ENCODE data around the gene OR2B6. TPM values are rescaled to one million over a fixed set of nuclear protein-coding genes. Genes with fewer than 3 reads are reported as not detected.

OR2B6 gene
- total RNA-seq (not detected), polyA plus RNA-seq (not detected)
- long read RNA-seq, donor 1 = 0 reads
- long read RNA-seq, donor 2 = 0 reads
- long read RNA-seq, donor 3 = 0 reads

DNA sequence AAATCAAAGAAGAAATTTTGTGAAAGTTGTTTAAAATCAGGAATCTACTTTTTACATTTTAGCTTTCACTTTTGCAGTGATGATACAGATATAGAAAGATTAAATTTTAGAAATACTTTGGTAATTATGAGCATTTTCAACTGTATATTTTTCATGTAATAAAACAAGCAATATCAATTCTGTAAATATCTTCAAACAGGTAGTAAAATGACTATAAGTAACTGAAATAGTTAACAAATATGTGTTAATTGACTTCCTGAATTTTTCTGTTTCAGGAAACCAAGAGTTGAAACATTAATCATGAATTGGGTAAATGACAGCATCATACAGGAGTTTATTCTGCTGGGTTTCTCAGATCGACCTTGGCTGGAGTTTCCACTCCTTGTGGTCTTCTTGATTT is at the start of gene OR2B6:
TSS of gene OR2B6 (plus strand) at position 301 of the 400 bp plus-strand sequence. CDS start at position 301, 0 bp downstream.
- DNase-seq = no peak
- TF ChIP-seq, protein P1, sequence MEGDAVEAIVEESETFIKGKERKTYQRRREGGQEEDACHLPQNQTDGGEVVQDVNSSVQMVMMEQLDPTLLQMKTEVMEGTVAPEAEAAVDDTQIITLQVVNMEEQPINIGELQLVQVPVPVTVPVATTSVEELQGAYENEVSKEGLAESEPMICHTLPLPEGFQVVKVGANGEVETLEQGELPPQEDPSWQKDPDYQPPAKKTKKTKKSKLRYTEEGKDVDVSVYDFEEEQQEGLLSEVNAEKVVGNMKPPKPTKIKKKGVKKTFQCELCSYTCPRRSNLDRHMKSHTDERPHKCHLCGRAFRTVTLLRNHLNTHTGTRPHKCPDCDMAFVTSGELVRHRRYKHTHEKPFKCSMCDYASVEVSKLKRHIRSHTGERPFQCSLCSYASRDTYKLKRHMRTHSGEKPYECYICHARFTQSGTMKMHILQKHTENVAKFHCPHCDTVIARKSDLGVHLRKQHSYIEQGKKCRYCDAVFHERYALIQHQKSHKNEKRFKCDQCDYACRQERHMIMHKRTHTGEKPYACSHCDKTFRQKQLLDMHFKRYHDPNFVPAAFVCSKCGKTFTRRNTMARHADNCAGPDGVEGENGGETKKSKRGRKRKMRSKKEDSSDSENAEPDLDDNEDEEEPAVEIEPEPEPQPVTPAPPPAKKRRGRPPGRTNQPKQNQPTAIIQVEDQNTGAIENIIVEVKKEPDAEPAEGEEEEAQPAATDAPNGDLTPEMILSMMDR (IDR thresholded peaks at IDR 0.05) = no peak
- H3K4me1 ChIP-seq = no peaks in the 10 kb centered on the region
- peaks cover 0 to 49% (median 33%) of the 10 kb centered on the region in 7 donors for H3K27me3 ChIP-seq
- ATAC-seq = no peak
- H3K9me3 ChIP-seq = no peaks in the 10 kb centered on the region
- H3K36me3 ChIP-seq = no peaks in the 10 kb centered on the region
- H3K4me3 ChIP-seq = no peak within 1 kb of the TSS
- intact Hi-C loops (cut with DNase I) = no loop called here
- WGBS, 2 donors = 60 to 69% methylated on average over 1 of the region's 1 CpG
- H3K27ac ChIP-seq = no peak within 1 kb of the TSS

DNA sequence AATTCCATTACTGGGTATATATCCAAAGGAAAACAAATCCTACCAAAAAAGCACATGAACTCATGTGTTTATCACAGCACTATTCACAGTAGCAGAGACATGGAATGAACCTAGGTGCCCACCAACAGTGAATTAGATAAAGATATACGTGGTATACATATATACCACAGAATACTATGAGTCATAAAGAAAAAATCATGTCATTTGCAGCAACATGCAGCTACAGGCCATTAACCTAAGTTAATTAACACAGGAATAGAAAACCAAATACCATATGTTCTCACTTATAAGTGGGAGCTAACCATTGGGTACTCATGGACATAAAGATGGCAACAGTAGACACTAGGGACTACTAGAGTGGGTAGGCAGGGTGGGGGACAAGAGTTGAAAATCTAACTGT is 49.0 kb upstream of the OR2B6 start:
- Histone ChIP-seq H3K4me1 (peaks cover 0 to 6% (median 0%) of the 10 kb centered on the region in 9 donors), H3K4me3 (no peak overlapping the region), H3K27me3 (peaks cover 0 to 10% (median 0%) of the 10 kb centered on the region in 7 donors), H3K9me3 (no peaks in the 10 kb centered on the region), H3K36me3 (no peaks in the 10 kb centered on the region), H3K27ac (no peak overlapping the region)
- ATAC-seq (no peak), DNase-seq (no peak)
- 65 to 74% methylated on average over 1 of the region's 1 CpG for WGBS, 2 donors
- intact Hi-C loops (cut with DNase I) = loop anchor here in 3 of 10 donors (10.0 kb wide), 3 partner anchors 393 to 447 kb away; partner anchors contain the start of gene ZNF184 (in 1 of the 3)
- TF ChIP-seq, protein P1 (IDR thresholded peaks at IDR 0.05) = no peak

DNA sequence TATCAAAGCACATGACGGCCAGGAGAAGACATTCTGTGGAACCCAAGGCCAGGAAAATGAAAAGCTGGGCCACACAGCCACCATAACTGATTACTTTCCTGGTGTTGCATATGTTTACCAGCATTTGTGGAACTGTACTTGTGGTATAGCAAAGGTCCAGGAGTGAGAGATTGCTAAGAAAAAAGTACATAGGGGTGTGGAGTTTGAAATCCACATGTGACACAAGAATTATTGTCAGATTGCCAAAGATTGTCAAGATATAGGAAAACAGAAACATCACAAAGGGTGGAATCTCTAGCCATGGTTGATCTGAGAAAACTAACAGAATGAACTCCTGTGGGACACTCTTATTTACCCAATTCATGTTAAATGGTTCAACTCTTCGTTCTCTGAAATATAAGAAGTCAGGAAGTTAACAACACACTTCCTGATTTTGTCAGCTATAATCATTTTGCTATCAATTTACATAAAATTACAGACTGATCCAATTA is 45.0 kb upstream of the OR2B6 start, which contains the start of gene OR2B2:
TSS of gene OR2B2 (minus strand) at position 441 of the 491 bp plus-strand sequence. CDS start at position 364, 77 bp downstream.
- Histone ChIP-seq H3K4me1 (no peaks in the 10 kb centered on the region), H3K4me3 (no peak within 1 kb of the TSS), H3K27ac (no peak within 1 kb of the TSS), H3K9me3 (no peaks in the 10 kb centered on the region), H3K27me3 (peaks cover 0 to 35% (median 14%) of the 10 kb centered on the region in 7 donors), H3K36me3 (no peaks in the 10 kb centered on the region)
- WGBS, 2 donors = 73 to 84% methylated on average over 2 of the region's 2 CpGs
- intact Hi-C loops (cut with DNase I) = no loop called here
- TF ChIP-seq, protein P1 (IDR thresholded peaks at IDR 0.05) = no peak
- ATAC-seq (no peak), DNase-seq (no peak)

DNA sequence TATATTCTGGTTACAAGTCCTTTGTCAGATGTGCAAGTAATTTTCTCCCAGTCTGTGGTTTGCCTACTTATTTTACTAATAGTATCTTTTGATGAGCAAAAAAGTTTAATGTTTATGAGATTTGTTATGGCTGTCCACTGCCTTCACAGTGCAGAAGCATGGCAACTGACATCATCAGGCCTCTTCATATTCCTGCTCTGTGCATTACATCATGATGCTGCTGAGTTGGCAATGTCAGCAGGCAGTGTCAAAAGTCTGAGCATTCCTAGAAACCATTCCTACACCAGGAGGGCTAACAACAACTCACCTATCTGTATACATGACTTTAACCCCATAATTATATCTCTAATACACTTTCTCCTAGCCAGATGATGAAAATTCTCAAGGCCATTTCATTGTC is 34.1 kb upstream of the OR2B6 start:
- DNase-seq = no peak
- Histone ChIP-seq H3K27me3 (peaks cover 0 to 44% (median 21%) of the 10 kb centered on the region in 7 donors), H3K4me3 (no peak overlapping the region), H3K4me1 (no peaks in the 10 kb centered on the region), H3K36me3 (no peaks in the 10 kb centered on the region), H3K27ac (no peak overlapping the region), H3K9me3 (no peaks in the 10 kb centered on the region)
- intact Hi-C loops (cut with DNase I) = no loop called here
- TF ChIP-seq, protein P1 (IDR thresholded peaks at IDR 0.05) = no peak
- ATAC-seq = no peak

Data from heart right ventricle (tissue), 16 donors.